ENCODE measurements around the gene ROBO1.

ROBO1 gene

GRCh38 chr3:79074558-79074957 is 693.2 kb downstream of the ROBO1 start:
- Histone ChIP-seq H3K4me3 (ENCODE audit: insufficient read depth, low read length, poor library complexity, severe bottlenecking) (no peak overlapping the region), H4K20me1 (ENCODE audit: low read depth, low read length) (no peaks in the 10 kb centered on the region), H3K4me2 (ENCODE audit: low read depth, low read length, poor library complexity, severe bottlenecking) (no peak overlapping the region), H3K9ac (ENCODE audit: low read length) (no peak overlapping the region), H3K9me2 (replicated peaks; ENCODE audit: insufficient read depth, low read length) (no peaks in the 10 kb centered on the region), H3K27me3 (ENCODE audit: low read length) (no peaks in the 10 kb centered on the region), H3F3A (ENCODE audit: insufficient read depth) (no peaks in the 10 kb centered on the region), H3K27ac (ENCODE audit: low read depth, low read length) (no peak overlapping the region), H3K9me3 (ENCODE audit: insufficient read depth, low read length) (no peaks in the 10 kb centered on the region), H3K79me2 (ENCODE audit: insufficient read depth, low read length) (no peaks in the 10 kb centered on the region), H2AFZ (ENCODE audit: low read depth, low read length, severe bottlenecking) (no peak overlapping the region), H3K36me3 (ENCODE audit: low read length) (no peaks in the 10 kb centered on the region)
- TF ChIP-seq CTCF (IDR thresholded peaks at IDR 0.05; ENCODE audit: insufficient read depth, low read length, poor library complexity, severe bottlenecking) (no peak), EZH2phosphoT487 (conservative IDR thresholded peaks at IDR 0.05; ENCODE audit: low read length) (no peak)

GRCh38 chr3:79067734-79068133 is 700.1 kb downstream of the ROBO1 start:
- H4K20me1 ChIP-seq (ENCODE audit: low read depth, low read length): no peaks in the 10 kb centered on the region

GRCh38 chr3:79066481-79066880 is 701.3 kb downstream of the ROBO1 start:
- Histone ChIP-seq H3K9me2 (replicated peaks; ENCODE audit: insufficient read depth, low read length) (no peaks in the 10 kb centered on the region), H2AFZ (ENCODE audit: low read depth, low read length, severe bottlenecking) (no peak overlapping the region), H4K20me1 (ENCODE audit: low read depth, low read length) (no peaks in the 10 kb centered on the region), H3K27ac (ENCODE audit: low read depth, low read length) (no peak overlapping the region), H3K9me3 (ENCODE audit: insufficient read depth, low read length) (no peaks in the 10 kb centered on the region), H3K27me3 (ENCODE audit: low read length) (no peaks in the 10 kb centered on the region), H3F3A (ENCODE audit: insufficient read depth) (no peaks in the 10 kb centered on the region), H3K4me3 (ENCODE audit: insufficient read depth, low read length, poor library complexity, severe bottlenecking) (no peak overlapping the region), H3K79me2 (ENCODE audit: insufficient read depth, low read length) (no peaks in the 10 kb centered on the region), H3K36me3 (ENCODE audit: low read length) (no peaks in the 10 kb centered on the region), H3K4me2 (ENCODE audit: low read depth, low read length, poor library complexity, severe bottlenecking) (no peak overlapping the region), H3K9ac (ENCODE audit: low read length) (no peak overlapping the region)
- no peak for TF ChIP-seq EZH2phosphoT487 (conservative IDR thresholded peaks at IDR 0.05; ENCODE audit: low read length)
- TF ChIP-seq CTCF (IDR thresholded peaks at IDR 0.05; ENCODE audit: insufficient read depth, low read length, poor library complexity, severe bottlenecking): no peak

More at GRCh38 chr3:79067734-79068133, 700.1 kb downstream of the ROBO1 start:
- Histone ChIP-seq H3K4me3 (ENCODE audit: insufficient read depth, low read length, poor library complexity, severe bottlenecking) (no peak overlapping the region), H3K27me3 (ENCODE audit: low read length) (no peaks in the 10 kb centered on the region), H3K4me2 (ENCODE audit: low read depth, low read length, poor library complexity, severe bottlenecking) (no peak overlapping the region), H3K27ac (ENCODE audit: low read depth, low read length) (no peak overlapping the region), H2AFZ (ENCODE audit: low read depth, low read length, severe bottlenecking) (no peak overlapping the region), H3F3A (ENCODE audit: insufficient read depth) (no peaks in the 10 kb centered on the region), H3K9me2 (replicated peaks; ENCODE audit: insufficient read depth, low read length) (no peaks in the 10 kb centered on the region), H3K36me3 (ENCODE audit: low read length) (no peaks in the 10 kb centered on the region), H3K79me2 (ENCODE audit: insufficient read depth, low read length) (no peaks in the 10 kb centered on the region), H3K9me3 (ENCODE audit: insufficient read depth, low read length) (no peaks in the 10 kb centered on the region), H3K9ac (ENCODE audit: low read length) (no peak overlapping the region)
- TF ChIP-seq CTCF (IDR thresholded peaks at IDR 0.05; ENCODE audit: insufficient read depth, low read length, poor library complexity, severe bottlenecking) (no peak), EZH2phosphoT487 (conservative IDR thresholded peaks at IDR 0.05; ENCODE audit: low read length) (no peak)
